Measurements from ENCODE around the gene CHID1.

CHID1 gene

DNA sequence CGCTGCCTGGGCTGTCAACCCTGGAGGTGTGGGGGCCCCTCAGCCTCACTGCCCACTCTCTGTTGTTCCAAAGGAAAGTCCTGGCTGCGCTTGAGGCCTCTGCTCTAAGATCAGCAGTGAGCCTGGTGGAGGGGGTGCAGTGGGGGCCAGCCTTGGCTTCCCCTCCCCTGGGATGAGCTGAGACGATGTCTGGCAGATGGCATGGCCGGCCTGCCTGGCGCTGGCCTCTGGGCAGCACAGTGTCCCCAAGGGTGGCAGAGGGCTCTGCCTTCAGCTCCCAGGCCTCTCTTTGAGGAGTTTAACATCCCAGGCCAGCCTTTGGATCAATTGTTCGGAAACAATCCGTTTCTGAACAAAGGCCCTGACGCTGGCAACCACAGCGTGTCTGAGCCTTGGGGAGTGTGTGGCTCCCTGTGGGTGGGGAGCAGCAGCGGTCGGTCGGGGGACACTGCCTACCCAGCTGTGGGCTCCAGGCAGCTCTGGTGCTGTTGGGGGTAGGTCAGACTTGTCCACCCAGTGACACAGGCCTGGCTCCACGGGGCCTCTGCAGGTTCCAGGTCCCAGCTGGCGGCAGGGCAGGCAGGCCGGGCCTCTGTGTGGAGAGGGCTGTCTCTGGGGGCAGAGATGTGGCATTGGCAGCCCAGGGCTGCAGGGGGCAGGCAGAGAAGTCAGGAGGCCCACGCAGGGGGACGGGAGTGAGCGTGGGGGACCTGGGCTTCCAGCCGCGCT is 55.8 kb downstream of the CHID1 start:
- TF ChIP-seq CTCF (IDR thresholded peaks at IDR 0.05): no peak
- Mint-ChIP-seq H3K9me3 (no peaks in the 10 kb centered on the region), H3K27me3 (ENCODE audit: low read depth, poor library complexity) (peaks cover 15% of the 10 kb centered on the region), H3K4me1 (peaks cover 28% of the 10 kb centered on the region), H3K4me3 (no peak overlapping the region), H3K27ac (no peak overlapping the region), H3K36me3 (ENCODE audit: low read depth) (no peaks in the 10 kb centered on the region)
- DNase-seq: no peak

DNA sequence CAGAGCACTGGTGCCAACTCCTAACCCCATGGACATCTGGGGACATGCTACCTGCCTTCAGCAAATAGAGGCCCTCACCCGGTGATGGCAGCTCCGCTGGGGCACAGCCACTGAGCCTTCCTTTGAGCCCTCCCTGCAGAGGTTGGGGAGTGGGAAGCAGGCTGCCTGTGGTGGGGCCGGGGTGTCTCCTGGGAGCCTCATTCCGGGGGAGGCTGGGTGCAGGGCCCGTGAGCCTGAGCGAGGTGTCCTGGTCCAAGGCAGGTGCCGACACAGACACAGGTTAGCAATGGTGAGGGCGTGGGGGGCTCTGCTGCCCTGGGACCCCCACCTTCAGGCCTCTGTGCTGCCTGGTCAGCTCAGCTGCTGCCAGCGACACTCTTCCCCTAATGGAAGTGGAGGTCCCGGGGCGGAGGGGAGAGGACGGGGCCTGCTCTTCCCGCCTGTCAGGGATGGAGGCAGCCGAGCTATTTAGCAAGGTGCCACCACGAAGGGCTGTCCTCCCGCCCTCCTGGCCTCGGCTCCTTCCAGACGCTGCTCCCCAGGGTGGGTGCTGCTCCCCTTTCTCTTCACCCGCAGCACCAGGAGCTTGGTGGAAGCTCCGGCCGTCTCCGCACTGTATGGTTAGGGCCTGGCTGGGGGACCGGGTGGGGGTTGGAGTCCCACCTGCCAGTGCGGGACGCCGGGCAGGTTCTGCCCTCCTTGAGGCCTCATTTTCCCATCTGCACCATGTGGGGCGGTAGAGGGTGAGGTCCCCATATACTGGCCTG is 56.7 kb downstream of the CHID1 start:
- H3K36me3 Mint-ChIP-seq (ENCODE audit: low read depth): no peaks in the 10 kb centered on the region
- no peaks in the 10 kb centered on the region for H3K9me3 Mint-ChIP-seq
- H3K27me3 Mint-ChIP-seq (ENCODE audit: low read depth, poor library complexity): peaks cover 15% of the 10 kb centered on the region
- no peak for TF ChIP-seq CTCF (IDR thresholded peaks at IDR 0.05)
- H3K27ac Mint-ChIP-seq: no peak overlapping the region
- no peak overlapping the region for H3K4me3 Mint-ChIP-seq
- H3K4me1 Mint-ChIP-seq: peaks cover 24% of the 10 kb centered on the region
- DNase-seq: no peak

GRCh38 chr11:852762-853161 is 57.8 kb downstream of the CHID1 start:
- TF ChIP-seq CTCF (IDR thresholded peaks at IDR 0.05): no peak
- Mint-ChIP-seq H3K4me3 (peak overlapping the region; percentile 30), H3K9me3 (no peaks in the 10 kb centered on the region), H3K27me3 (ENCODE audit: low read depth, poor library complexity) (peaks cover 22% of the 10 kb centered on the region), H3K4me1 (peaks cover 17% of the 10 kb centered on the region), H3K27ac (no peak overlapping the region), H3K36me3 (ENCODE audit: low read depth) (no peaks in the 10 kb centered on the region)
- DNase-seq: no peak

GRCh38 chr11:850775-851763 is 59.5 kb downstream of the CHID1 start:
- Mint-ChIP-seq H3K4me1 (peaks cover 11% of the 10 kb centered on the region), H3K27me3 (ENCODE audit: low read depth, poor library complexity) (peaks cover 32% of the 10 kb centered on the region), H3K4me3 (peak overlapping the region; percentile 70), H3K27ac (no peak overlapping the region), H3K36me3 (ENCODE audit: low read depth) (no peaks in the 10 kb centered on the region), H3K9me3 (no peaks in the 10 kb centered on the region)
- no peak for TF ChIP-seq CTCF (IDR thresholded peaks at IDR 0.05)
- peak; percentile 56 for DNase-seq

- no peaks in the 10 kb centered on the region for H3K36me3 Mint-ChIP-seq (ENCODE audit: low read depth)
- no peak for TF ChIP-seq CTCF (IDR thresholded peaks at IDR 0.05)
- no peak for DNase-seq
- no peaks in the 10 kb centered on the region for H3K9me3 Mint-ChIP-seq
- no peak overlapping the region for H3K27ac Mint-ChIP-seq
- H3K27me3 Mint-ChIP-seq (ENCODE audit: low read depth, poor library complexity): peaks cover 32% of the 10 kb centered on the region
- peaks cover 16% of the 10 kb centered on the region for H3K4me1 Mint-ChIP-seq
- H3K4me3 Mint-ChIP-seq: peak overlapping the region; percentile 79
Measured at GRCh38 chr11:849951-850774, 60.4 kb downstream of the CHID1 start.
